Prostate gland (tissue), 2 donors: ENCODE data around the gene PDE5A. TPM values are rescaled to one million over a fixed set of nuclear protein-coding genes. Genes with fewer than 3 reads are reported as not detected.

Source experiments
- DNase-seq: peaks from one replicate; pipeline ENCODE4 v3.0.0-alpha.2; 2019; ENCODE audit warnings: low spot score
- H3K27ac ChIP-seq, 2 donors: fragments of 200-600 bp; sonication (generic); 2 replicates each; pipeline ENCODE4 v1.5.1; 2017 to 2019
- H3K27me3 ChIP-seq: fragments of 200-600 bp; sonication (generic); replicated peaks from 2 replicates; pipeline ENCODE4 v1.5.1; 2019; ENCODE audit not compliant: insufficient read depth
- H3K36me3 ChIP-seq, 2 donors: fragments of 200-600 bp; sonication (generic); 1 replicate in 1 of 2; 2 replicates in 1 of 2; pipeline versions ENCODE4 v1.5.1 to v1.8.1; 2017 to 2019
- H3K4me1 ChIP-seq: fragments of 200-600 bp; sonication (generic); replicated peaks from 2 replicates; pipeline ENCODE4 v1.5.1; 2019
- H3K4me3 ChIP-seq, 2 donors: fragments of 200-600 bp; sonication (generic); 2 replicates each; pipeline ENCODE4 v1.5.1; 2017 to 2019
- H3K9me3 ChIP-seq: fragments of 200-600 bp; sonication (generic); 2 replicates; pipeline ENCODE4 v1.5.1; 2017
- POLR2A ChIP-seq: fragments of 450-650 bp; IDR thresholded peaks from one replicate; pipeline ENCODE4 v1.6.1; 2016; ENCODE audit warnings: antibody characterized with exemption, mild to moderate bottlenecking
- POLR2AphosphoS5 ChIP-seq: sonication (generic); formaldehyde crosslinking; IDR thresholded peaks from one replicate; pipeline ENCODE4 v1.6.1; 2017; ENCODE audit warnings: antibody characterized with exemption
- WGBS: methylation state at CpG from one replicate; pipeline ENCODE4 v1.1.5; 2018; 5-methylcytosine and 5-hydroxymethylcytosine counted together
- intact Hi-C: fragments of 100-400 bp; cut with DNase I; formaldehyde crosslinking; loops from one replicate; pipeline ENCODE4 v1.14.2; 2022
- total RNA-seq, 2 donors: library from RNA; depleted of rRNA; stranded (reverse); fragments of >200 nt; gene quantifications; one replicate each; pipeline ENCODE4 v1.1.0, GENCODE V29; 2016
- TF ChIP-seq, protein P1 (sequence below), 4 experiments: fragments of 200-600 bp in 2 of 4; fragments of 450-650 bp in 2 of 4; sonication (generic) in 2 of 4; IDR thresholded peaks; 1 replicate in 3 of 4; 2 replicates in 1 of 4; pipeline ENCODE4 v1.5.1; 2016 to 2019; ENCODE audit warnings: antibody characterized with exemption in 4 of 4, mild to moderate bottlenecking in 2 of 4, moderate library complexity in 2 of 4

Gene PDE5A
- total RNA-seq, 2 donors from 2014 or later, result 46.0 to 49.6 TPM

DNA sequence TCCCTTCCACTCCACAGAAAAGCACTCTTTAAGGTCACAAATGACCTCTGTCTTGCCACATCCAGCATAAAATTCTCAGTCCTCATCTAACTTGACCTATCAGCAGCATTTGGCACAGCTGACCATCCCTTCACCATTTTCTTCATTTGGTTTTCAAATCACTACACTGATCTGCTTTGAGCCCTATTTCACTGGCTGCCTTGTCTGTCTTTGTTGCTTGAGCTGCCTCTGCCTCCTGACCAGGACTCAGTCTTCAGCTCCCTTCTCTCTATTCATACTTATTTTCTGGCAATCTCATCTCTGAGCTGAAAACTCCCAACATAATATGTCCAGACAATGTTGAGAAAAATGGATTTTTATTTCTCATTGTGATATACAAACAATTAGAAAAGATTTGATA is 27.7 kb upstream of the PDE5A start:
- Histone ChIP-seq H3K27me3 (no peaks in the 10 kb centered on the region), H3K4me3 (no peak overlapping the region), H3K27ac (no peak overlapping the region), H3K36me3 (no peaks in the 10 kb centered on the region), H3K9me3 (no peaks in the 10 kb centered on the region), H3K4me1 (no peaks in the 10 kb centered on the region)
- DNase-seq, result no peak
- intact Hi-C loops, result no loop called here
- TF ChIP-seq POLR2AphosphoS5, result no peak
- TF ChIP-seq, protein P1, sequence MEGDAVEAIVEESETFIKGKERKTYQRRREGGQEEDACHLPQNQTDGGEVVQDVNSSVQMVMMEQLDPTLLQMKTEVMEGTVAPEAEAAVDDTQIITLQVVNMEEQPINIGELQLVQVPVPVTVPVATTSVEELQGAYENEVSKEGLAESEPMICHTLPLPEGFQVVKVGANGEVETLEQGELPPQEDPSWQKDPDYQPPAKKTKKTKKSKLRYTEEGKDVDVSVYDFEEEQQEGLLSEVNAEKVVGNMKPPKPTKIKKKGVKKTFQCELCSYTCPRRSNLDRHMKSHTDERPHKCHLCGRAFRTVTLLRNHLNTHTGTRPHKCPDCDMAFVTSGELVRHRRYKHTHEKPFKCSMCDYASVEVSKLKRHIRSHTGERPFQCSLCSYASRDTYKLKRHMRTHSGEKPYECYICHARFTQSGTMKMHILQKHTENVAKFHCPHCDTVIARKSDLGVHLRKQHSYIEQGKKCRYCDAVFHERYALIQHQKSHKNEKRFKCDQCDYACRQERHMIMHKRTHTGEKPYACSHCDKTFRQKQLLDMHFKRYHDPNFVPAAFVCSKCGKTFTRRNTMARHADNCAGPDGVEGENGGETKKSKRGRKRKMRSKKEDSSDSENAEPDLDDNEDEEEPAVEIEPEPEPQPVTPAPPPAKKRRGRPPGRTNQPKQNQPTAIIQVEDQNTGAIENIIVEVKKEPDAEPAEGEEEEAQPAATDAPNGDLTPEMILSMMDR (IDR thresholded peaks at IDR 0.05), result no peak
- no peak for TF ChIP-seq POLR2A

DNA sequence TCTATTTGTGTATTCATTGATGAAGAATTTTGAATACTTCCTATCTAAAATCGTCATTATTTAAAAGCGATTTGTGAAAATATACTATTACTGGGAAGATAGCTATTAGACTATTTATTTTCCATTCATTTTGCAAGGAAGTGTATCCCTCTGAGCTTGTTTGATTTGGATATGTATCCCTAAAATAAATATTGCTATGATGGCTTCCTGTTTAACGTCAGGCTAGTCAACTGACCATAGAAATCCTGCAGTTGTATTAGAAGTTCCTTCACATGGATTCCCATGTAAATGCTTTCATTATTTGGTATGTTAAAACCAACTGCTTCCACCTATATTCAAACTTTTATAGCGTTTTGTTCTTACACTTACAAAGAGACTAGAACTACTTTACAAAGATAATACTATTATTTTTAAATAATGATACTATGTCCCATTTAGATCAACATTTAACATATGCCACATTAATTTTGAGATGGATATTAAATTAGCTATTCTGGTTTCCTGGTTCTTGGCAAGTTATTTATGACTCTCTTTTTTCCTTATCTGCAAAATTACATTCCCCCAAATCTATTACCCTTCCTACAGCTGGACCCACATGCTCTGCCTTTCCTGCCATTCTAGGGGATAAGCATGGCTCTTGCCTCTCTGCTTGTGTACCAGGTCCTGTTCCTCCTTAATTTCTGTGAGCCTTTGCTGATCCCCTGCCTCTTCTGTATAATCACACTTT is 26.7 kb upstream of the PDE5A start:
- intact Hi-C loops, result no loop called here
- Histone ChIP-seq H3K4me1 (no peaks in the 10 kb centered on the region), H3K36me3 (no peaks in the 10 kb centered on the region), H3K9me3 (no peaks in the 10 kb centered on the region), H3K4me3 (no peak overlapping the region), H3K27me3 (no peaks in the 10 kb centered on the region), H3K27ac (no peak overlapping the region)
- TF ChIP-seq POLR2A, result no peak
- TF ChIP-seq, protein P1 (IDR thresholded peaks at IDR 0.05), result no peak
- TF ChIP-seq POLR2AphosphoS5, result no peak
- no peak for DNase-seq
- 57% methylated on average over 4 of the region's 4 CpGs for WGBS

DNA sequence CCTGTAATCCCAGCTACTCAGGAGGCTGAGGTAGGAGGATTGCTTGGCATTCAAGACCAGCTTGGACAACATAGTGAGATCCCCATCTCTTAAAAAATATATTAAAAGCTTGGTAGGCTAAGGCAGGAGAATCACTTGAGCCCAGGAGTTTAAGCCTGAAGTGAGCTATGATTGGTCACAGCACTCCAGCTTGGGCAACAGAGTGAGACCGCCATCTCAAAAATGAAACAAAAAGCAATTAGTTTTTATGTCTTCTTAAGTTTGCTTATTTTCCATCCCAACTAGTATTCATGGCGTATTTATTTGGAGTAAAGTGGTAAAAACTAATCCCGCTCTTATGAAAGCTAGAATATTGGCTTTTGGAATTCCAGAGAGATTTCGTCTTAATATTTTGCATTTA is 25.4 kb upstream of the PDE5A start:
- intact Hi-C loops, result no loop called here

DNA sequence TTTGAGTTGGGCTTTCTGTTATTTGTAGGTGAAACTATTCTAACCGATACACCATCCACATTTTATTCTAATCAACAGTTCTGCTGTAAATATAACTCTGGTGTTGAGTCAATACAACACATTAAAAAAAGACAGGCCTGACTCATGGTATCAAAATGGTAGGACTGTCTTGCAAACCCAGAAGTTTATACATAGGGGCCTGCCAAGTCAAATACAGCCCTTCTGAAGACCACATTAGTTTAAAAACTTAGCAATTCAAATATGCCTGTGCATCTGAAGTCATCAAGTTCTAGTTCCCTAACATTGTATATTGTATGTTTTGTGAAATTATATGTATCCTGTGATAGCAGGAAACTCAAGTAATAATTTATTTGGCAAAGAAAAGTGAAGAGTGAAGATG is 24.4 kb upstream of the PDE5A start:
- H3K27ac ChIP-seq, result no peak overlapping the region
- H3K4me1 ChIP-seq, result no peaks in the 10 kb centered on the region
- no peak overlapping the region for H3K4me3 ChIP-seq
- H3K27me3 ChIP-seq, result no peaks in the 10 kb centered on the region
- intact Hi-C loops, result no loop called here
- H3K9me3 ChIP-seq, result no peaks in the 10 kb centered on the region
- H3K36me3 ChIP-seq, result no peaks in the 10 kb centered on the region
- TF ChIP-seq POLR2AphosphoS5, result no peak
- no peak for TF ChIP-seq POLR2A
- TF ChIP-seq, protein P1 (IDR thresholded peaks at IDR 0.05), result no peak
- 73% methylated on average over 1 of the region's 1 CpG for WGBS
- DNase-seq, result no peak

More for the DNA sequence above, 25.4 kb upstream of the PDE5A start:
- Histone ChIP-seq H3K36me3 (no peaks in the 10 kb centered on the region), H3K9me3 (no peaks in the 10 kb centered on the region), H3K4me3 (no peak overlapping the region), H3K27me3 (no peaks in the 10 kb centered on the region), H3K4me1 (no peaks in the 10 kb centered on the region), H3K27ac (no peak overlapping the region)
- no peak for DNase-seq
- TF ChIP-seq POLR2AphosphoS5 (no peak), POLR2A (no peak)
- TF ChIP-seq, protein P1 (IDR thresholded peaks at IDR 0.05), result no peak
- 96% methylated on average over 4 of the region's 4 CpGs for WGBS

DNA sequence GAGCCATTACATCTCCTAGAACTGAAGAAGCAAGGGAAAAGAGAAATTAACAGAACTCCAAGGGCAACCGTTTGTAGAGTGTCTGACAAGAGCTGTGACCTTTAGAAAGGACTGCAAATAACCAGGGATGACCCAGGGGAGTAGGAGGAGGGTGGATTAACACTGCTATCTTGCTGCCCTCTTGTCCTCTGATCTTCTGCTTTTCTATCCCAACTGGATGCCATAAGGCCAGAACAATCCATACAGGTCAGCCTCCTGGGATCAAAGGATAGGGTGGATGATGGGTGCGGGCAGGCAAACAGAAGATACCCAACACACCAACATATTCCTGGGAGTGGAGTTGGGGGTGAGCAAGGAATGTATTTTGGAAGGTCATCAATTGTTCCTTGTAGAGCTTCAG is 19.8 kb upstream of the PDE5A start:
- intact Hi-C loops, result no loop called here
- WGBS, result 88% methylated on average over 2 of the region's 2 CpGs
- peaks cover 4% of the 10 kb centered on the region for H3K4me1 ChIP-seq
- DNase-seq, result no peak
- TF ChIP-seq POLR2AphosphoS5, result no peak
- TF ChIP-seq, protein P1 (IDR thresholded peaks at IDR 0.05), result no peak
- TF ChIP-seq POLR2A, result no peak
- no peak overlapping the region for H3K4me3 ChIP-seq
- no peaks in the 10 kb centered on the region for H3K9me3 ChIP-seq
- H3K27me3 ChIP-seq, result no peaks in the 10 kb centered on the region
- no peak overlapping the region for H3K27ac ChIP-seq
- no peaks in the 10 kb centered on the region for H3K36me3 ChIP-seq
